ENCODE results near the gene SF3B6.
A peak's percentile ranks its signal among the peaks of the same experiment; 100 is the strongest.
"Not testable (repeated sequence)": the region's sequence is repeated elsewhere in the genome, so short reads cannot be mapped to it uniquely, and the experiment has no call there.

The SF3B6 gene

GRCh38 chr2:24075915-24076848 lies at the start of gene SF3B6:
Gene SF3B6 (minus strand): TSS chr2:24076326. CDS start chr2:24076229, 97 bp downstream.
- DNase-seq = peak; percentile 100

- DNase-seq = no peak
Measured at GRCh38 chr2:24123922-24124580, 47.9 kb upstream of the SF3B6 start.

- peak; percentile 62 for DNase-seq
Measured at GRCh38 chr2:24123195-24123921, 47.2 kb upstream of the SF3B6 start, which contains the start of the genes FAM228B and PFN4. Gene FAM228B (plus strand): TSS chr2:24123469. CDS start chr2:24124362, 893 bp downstream. Gene PFN4 (minus strand): TSS chr2:24123334. CDS start chr2:24122535, 799 bp downstream.

GRCh38 chr2:24122366-24123194 lies 46.5 kb upstream of the SF3B6 start:
- no peak for DNase-seq

GRCh38 chr2:24121469-24121868 lies 45.3 kb upstream of the SF3B6 start:
- DNase-seq = no peak

- DNase-seq = no peak
Measured at GRCh38 chr2:24121066-24121465, 44.9 kb upstream of the SF3B6 start.

GRCh38 chr2:24117902-24118301 lies 41.8 kb upstream of the SF3B6 start:
- DNase-seq = no peak

- no peak for DNase-seq
Measured at GRCh38 chr2:24115057-24115456, 38.9 kb upstream of the SF3B6 start.

- no peak for DNase-seq
Measured at GRCh38 chr2:24111407-24111901, 35.3 kb upstream of the SF3B6 start.

- no peak for DNase-seq
Measured at GRCh38 chr2:24110660-24111303, 34.7 kb upstream of the SF3B6 start.

- not testable (repeated sequence) for DNase-seq
Measured at GRCh38 chr2:24109431-24109830, 33.3 kb upstream of the SF3B6 start.

- no peak for DNase-seq
Measured at GRCh38 chr2:24107336-24107735, 31.2 kb upstream of the SF3B6 start.

GRCh38 chr2:24106786-24107185 lies 30.7 kb upstream of the SF3B6 start:
- DNase-seq = no peak

GRCh38 chr2:24105816-24106215 lies 29.7 kb upstream of the SF3B6 start:
- DNase-seq = no peak

- no peak for DNase-seq
Measured at GRCh38 chr2:24104906-24105305, 28.8 kb upstream of the SF3B6 start.

GRCh38 chr2:24104110-24104650 lies 28.1 kb upstream of the SF3B6 start:
- no peak for DNase-seq

GRCh38 chr2:24102677-24103076 lies 26.6 kb upstream of the SF3B6 start:
- no peak for DNase-seq

GRCh38 chr2:24101992-24102391 lies 25.9 kb upstream of the SF3B6 start:
- no peak for DNase-seq

- not testable (repeated sequence) for DNase-seq
Measured at GRCh38 chr2:24100732-24101131, 24.6 kb upstream of the SF3B6 start.

GRCh38 chr2:24095171-24095677 lies 19.1 kb upstream of the SF3B6 start:
- not testable (repeated sequence) for DNase-seq

- not testable (repeated sequence) for DNase-seq
Measured at GRCh38 chr2:24093270-24093669, 17.1 kb upstream of the SF3B6 start.
